ENCODE data around the gene UBE2E2. TPM values are rescaled to one million over a fixed set of nuclear protein-coding genes. Genes with fewer than 3 reads are reported as not detected.

UBE2E2 gene
- total RNA-seq, 1 experiment from 2014 or later, result 54.9 TPM

GRCh38 chr3:23406601-23407000 lies 203.5 kb downstream of the UBE2E2 start (continued):
- TF ChIP-seq PRDM15 (CRISPR knock-in tag; IDR thresholded peaks at IDR 0.05), result no peak
- TF ChIP-seq, protein P1, sequence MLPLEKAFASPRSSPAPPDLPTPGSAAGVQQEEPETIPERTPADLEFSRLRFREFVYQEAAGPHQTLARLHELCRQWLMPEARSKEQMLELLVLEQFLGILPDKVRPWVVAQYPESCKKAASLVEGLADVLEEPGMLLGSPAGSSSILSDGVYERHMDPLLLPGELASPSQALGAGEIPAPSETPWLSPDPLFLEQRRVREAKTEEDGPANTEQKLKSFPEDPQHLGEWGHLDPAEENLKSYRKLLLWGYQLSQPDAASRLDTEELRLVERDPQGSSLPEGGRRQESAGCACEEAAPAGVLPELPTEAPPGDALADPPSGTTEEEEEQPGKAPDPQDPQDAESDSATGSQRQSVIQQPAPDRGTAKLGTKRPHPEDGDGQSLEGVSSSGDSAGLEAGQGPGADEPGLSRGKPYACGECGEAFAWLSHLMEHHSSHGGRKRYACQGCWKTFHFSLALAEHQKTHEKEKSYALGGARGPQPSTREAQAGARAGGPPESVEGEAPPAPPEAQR (CRISPR knock-in tag; IDR thresholded peaks at IDR 0.05), result no peak

GRCh38 chr3:23418026-23418425 lies 214.9 kb downstream of the UBE2E2 start:
- POLR2A ChIA-PET, result no interaction called here
- DNase-seq (ENCODE audit: low spot score) (no peak), ATAC-seq (no peak)
- Mint-ChIP-seq H3K9me3 (peaks cover 24% of the 10 kb centered on the region), H3K4me3 (no peak overlapping the region), H3K36me3 (peaks cover 18% of the 10 kb centered on the region), H3K27me3 (ENCODE audit: low read depth) (no peaks in the 10 kb centered on the region), H3K27ac (no peak overlapping the region), H3K4me1 (peaks cover 13% of the 10 kb centered on the region)
- TF ChIP-seq GABPB1 (CRISPR knock-in tag; IDR thresholded peaks at IDR 0.05), result no peak
- TF ChIP-seq ZNF671 (CRISPR knock-in tag; IDR thresholded peaks at IDR 0.05), result no peak
- no peak for TF ChIP-seq MYBL2 (CRISPR knock-in tag; IDR thresholded peaks at IDR 0.05)
- TF ChIP-seq ZNF512 (CRISPR knock-in tag; IDR thresholded peaks at IDR 0.05; ENCODE audit: borderline replicate concordance), result no peak
- CTCF ChIA-PET, result no interaction called here

DNA sequence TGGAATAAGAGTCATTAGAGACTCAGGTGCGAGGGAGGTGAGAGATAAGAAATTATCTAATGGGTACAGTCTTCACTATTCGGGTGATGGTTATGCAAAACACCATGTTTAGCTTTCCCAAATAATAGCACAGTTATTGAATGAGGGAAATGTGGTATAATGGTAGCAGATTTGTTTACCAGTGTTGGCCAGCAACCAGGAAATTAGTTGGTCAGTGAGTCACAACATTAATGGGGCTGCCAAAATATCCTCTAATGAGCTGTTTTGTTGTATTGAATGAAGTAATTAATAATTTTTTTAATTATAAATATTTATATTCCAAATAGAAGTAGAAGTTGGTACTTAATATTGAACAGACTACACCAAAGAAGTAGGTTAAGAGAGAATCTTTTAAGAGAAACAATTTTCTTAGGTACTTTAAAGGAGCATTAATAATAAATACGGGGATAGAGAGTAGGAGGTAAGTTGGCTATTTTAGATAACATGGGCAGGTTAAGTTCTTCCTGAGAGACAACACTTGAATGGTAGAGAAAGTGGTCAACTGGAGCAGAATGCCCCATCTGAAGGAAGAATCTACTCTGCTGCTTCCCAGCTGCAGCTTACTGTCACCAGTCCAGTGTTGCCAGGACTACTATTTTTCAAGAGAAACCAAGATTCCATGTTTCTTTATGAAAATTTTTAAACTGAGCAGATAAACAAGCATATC lies 218.8 kb downstream of the UBE2E2 start:
- no peak for ATAC-seq

DNA sequence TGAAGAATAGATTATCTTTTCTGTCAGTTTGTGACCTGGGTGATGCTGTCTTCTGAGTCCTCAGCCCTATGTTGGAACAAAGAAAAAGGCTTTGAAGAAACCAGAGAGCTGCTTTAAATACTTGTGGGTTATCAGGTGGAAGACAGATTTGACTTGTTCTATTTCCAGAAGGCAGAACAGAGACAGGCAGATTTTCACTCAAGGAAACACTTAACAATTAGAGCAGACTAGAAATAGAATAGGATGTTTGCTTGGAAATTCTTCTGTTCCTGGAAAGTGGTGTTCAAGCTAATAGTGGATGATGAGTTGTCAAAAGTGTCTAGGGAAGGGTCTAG lies 219.4 kb downstream of the UBE2E2 start:
- no peak overlapping the region for H3K4me3 Mint-ChIP-seq
- ChIA-PET CTCF (no interaction called here), POLR2A (interaction anchor here (1.2 kb wide), 1 partner anchor 12 kb away, joined by 3 read pairs; no protein-coding TSS in a partner anchor)
- ATAC-seq (no peak), DNase-seq (ENCODE audit: low spot score) (no peak)
- H3K36me3 Mint-ChIP-seq, result no peaks in the 10 kb centered on the region
- H3K27me3 Mint-ChIP-seq (ENCODE audit: low read depth), result no peaks in the 10 kb centered on the region
- H3K27ac Mint-ChIP-seq, result no peak overlapping the region
- H3K4me1 Mint-ChIP-seq, result peaks cover 26% of the 10 kb centered on the region
- peaks cover 5% of the 10 kb centered on the region; the same call in 1 of the 2 replicates for H3K9me3 Mint-ChIP-seq
- no peak for TF ChIP-seq ZBTB21 (CRISPR knock-in tag; IDR thresholded peaks at IDR 0.05; ENCODE audit: borderline replicate concordance)
- no peak for TF ChIP-seq ZNF512 (CRISPR knock-in tag; IDR thresholded peaks at IDR 0.05; ENCODE audit: borderline replicate concordance)
- TF ChIP-seq TEAD4 (CRISPR knock-in tag; IDR thresholded peaks at IDR 0.05), result no peak
- no peak for TF ChIP-seq RORB (CRISPR knock-in tag; IDR thresholded peaks at IDR 0.05)
- TF ChIP-seq, protein P2, sequence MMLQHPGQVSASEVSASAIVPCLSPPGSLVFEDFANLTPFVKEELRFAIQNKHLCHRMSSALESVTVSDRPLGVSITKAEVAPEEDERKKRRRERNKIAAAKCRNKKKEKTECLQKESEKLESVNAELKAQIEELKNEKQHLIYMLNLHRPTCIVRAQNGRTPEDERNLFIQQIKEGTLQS (CRISPR knock-in tag; conservative IDR thresholded peaks at IDR 0.05), result no peak
- no peak for TF ChIP-seq SMAD4 (CRISPR knock-in tag; IDR thresholded peaks at IDR 0.05)
- no peak for TF ChIP-seq GTF2I (CRISPR knock-in tag; conservative IDR thresholded peaks at IDR 0.05)

More for the DNA sequence above, 218.8 kb downstream of the UBE2E2 start:
- peaks cover 3% of the 10 kb centered on the region; the same call in 1 of the 2 replicates for H3K36me3 Mint-ChIP-seq
- ChIA-PET CTCF (no interaction called here), POLR2A (interaction anchor here (1.2 kb wide), 1 partner anchor 12 kb away, joined by 3 read pairs; no protein-coding TSS in a partner anchor)
- peaks cover 8% of the 10 kb centered on the region for H3K9me3 Mint-ChIP-seq
- H3K27ac Mint-ChIP-seq, result no peak overlapping the region
- H3K27me3 Mint-ChIP-seq (ENCODE audit: low read depth), result no peaks in the 10 kb centered on the region
- DNase-seq (ENCODE audit: low spot score), result no peak
- no peak overlapping the region for H3K4me3 Mint-ChIP-seq
- peaks cover 26% of the 10 kb centered on the region for H3K4me1 Mint-ChIP-seq
- TF ChIP-seq EMX1 (CRISPR knock-in tag; IDR thresholded peaks at IDR 0.05), result no peak
- TF ChIP-seq, protein P3, sequence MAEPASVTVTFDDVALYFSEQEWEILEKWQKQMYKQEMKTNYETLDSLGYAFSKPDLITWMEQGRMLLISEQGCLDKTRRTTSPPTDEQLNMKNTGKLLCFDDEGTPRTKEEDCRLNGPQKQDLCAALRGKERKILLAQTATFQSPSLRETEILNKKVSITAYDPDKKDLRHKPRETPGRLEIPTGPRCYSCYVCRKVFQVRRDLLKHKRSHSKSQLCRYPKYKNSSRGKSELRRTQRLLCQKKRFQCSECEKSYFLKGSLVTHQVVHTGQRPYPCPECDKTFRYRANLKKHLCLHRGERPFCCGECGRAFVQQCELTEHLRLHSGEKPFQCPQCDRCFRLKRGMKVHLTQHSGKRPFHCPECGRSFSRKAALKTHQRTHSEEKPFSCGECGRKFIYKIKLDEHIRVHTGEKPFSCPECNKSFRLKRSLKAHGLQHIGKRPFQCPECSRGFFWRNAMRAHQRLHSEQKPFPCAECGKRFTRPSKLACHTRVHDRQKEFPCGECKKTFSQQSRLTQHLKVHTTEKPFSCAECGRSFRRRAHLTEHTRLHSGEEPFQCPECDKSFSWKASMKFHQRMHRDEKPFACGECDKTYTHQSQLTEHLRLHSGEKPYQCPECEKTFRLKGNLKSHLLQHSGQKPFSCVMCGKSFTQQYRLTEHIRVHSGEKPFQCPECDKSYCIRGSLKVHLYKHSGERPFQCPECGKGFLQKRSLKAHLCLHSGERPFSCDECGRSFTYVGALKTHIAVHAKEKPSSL (CRISPR knock-in tag; conservative IDR thresholded peaks at IDR 0.05), result no peak

Measured in WTC11 (cell line).